ENCODE measurements around the gene LMO1.

The LMO1 gene

DNA sequence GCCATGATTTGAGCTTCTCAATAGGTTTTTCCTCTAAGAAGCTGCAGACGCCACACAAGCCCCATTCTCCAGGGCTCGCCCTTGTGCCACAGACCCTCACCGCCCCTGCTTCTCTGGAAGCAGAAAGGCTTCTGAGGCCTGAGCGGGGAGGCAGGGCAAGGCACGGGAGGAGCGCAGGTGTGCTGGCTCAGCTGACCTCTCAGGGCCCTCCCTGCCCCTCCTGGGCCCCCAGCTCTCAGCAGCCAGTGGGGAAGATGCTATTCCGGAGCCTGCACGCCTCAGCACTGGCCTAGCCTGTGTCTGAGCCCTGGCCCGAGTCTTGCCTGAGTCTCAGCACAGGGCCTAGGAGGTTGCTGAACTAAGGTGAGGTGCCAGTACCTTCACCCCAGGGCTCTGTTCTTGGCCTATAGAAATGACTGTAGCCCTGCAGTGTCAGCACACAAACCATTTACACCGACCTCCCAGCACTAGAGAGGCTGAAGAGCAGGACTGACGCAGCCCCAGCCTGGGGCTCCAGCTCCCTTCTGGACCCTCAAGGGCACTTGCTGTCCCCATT is 47.1 kb upstream of the LMO1 start:
- no peak overlapping the region for H3K4me2 ChIP-seq (ENCODE audit: low read depth, low read length, poor library complexity, severe bottlenecking)
- no peaks in the 10 kb centered on the region for H3K9me2 ChIP-seq (replicated peaks; ENCODE audit: insufficient read depth, low read length)
- H3K36me3 ChIP-seq (ENCODE audit: low read length), result no peaks in the 10 kb centered on the region
- no peak overlapping the region for H3K9ac ChIP-seq (ENCODE audit: low read length)
- no peak overlapping the region for H2AFZ ChIP-seq (ENCODE audit: low read depth, low read length, severe bottlenecking)
- no peaks in the 10 kb centered on the region for H4K20me1 ChIP-seq (ENCODE audit: low read depth, low read length)
- H3K79me2 ChIP-seq (ENCODE audit: insufficient read depth, low read length), result no peaks in the 10 kb centered on the region
- no peak overlapping the region for H3K27ac ChIP-seq (ENCODE audit: low read depth, low read length)
- no peaks in the 10 kb centered on the region for H3K9me3 ChIP-seq (ENCODE audit: insufficient read depth, low read length)
- no peak overlapping the region for H3K4me3 ChIP-seq (ENCODE audit: insufficient read depth, low read length, poor library complexity, severe bottlenecking)
- TF ChIP-seq, protein P1, sequence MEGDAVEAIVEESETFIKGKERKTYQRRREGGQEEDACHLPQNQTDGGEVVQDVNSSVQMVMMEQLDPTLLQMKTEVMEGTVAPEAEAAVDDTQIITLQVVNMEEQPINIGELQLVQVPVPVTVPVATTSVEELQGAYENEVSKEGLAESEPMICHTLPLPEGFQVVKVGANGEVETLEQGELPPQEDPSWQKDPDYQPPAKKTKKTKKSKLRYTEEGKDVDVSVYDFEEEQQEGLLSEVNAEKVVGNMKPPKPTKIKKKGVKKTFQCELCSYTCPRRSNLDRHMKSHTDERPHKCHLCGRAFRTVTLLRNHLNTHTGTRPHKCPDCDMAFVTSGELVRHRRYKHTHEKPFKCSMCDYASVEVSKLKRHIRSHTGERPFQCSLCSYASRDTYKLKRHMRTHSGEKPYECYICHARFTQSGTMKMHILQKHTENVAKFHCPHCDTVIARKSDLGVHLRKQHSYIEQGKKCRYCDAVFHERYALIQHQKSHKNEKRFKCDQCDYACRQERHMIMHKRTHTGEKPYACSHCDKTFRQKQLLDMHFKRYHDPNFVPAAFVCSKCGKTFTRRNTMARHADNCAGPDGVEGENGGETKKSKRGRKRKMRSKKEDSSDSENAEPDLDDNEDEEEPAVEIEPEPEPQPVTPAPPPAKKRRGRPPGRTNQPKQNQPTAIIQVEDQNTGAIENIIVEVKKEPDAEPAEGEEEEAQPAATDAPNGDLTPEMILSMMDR (IDR thresholded peaks at IDR 0.05; ENCODE audit: insufficient read depth, low read length, poor library complexity, severe bottlenecking), result no peak
- no peak for TF ChIP-seq EZH2phosphoT487 (conservative IDR thresholded peaks at IDR 0.05; ENCODE audit: low read length)
- no peaks in the 10 kb centered on the region for H3F3A ChIP-seq (ENCODE audit: insufficient read depth)
- H3K27me3 ChIP-seq (ENCODE audit: low read length), result no peaks in the 10 kb centered on the region

DNA sequence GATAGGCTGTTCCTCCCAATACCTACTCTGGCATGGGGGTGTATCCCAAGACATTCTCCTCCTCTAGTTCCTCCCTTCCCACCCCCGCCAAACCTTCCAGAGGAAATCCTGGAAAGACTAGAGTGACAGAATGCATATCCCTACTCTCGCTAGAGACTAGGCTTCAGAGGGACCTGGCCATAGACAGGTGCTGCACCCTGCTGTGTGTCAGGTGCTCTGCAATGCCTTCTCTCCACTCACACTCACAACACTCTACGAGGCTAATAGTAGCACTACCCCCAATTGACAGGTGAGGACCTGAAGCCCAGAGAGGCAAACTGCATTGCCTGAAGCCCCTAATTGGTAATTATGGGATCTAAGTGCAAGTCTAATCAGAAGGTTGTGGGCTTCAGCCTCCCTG is 46.2 kb upstream of the LMO1 start:
- no peaks in the 10 kb centered on the region for H3K9me3 ChIP-seq (ENCODE audit: insufficient read depth, low read length)
- no peak overlapping the region for H2AFZ ChIP-seq (ENCODE audit: low read depth, low read length, severe bottlenecking)
- no peaks in the 10 kb centered on the region for H3K36me3 ChIP-seq (ENCODE audit: low read length)
- no peak overlapping the region for H3K4me3 ChIP-seq (ENCODE audit: insufficient read depth, low read length, poor library complexity, severe bottlenecking)
- H3K27me3 ChIP-seq (ENCODE audit: low read length), result no peaks in the 10 kb centered on the region
- TF ChIP-seq EZH2phosphoT487 (conservative IDR thresholded peaks at IDR 0.05; ENCODE audit: low read length), result no peak
- H3F3A ChIP-seq (ENCODE audit: insufficient read depth), result no peaks in the 10 kb centered on the region
- H3K4me2 ChIP-seq (ENCODE audit: low read depth, low read length, poor library complexity, severe bottlenecking), result no peak overlapping the region
- no peak overlapping the region for H3K9ac ChIP-seq (ENCODE audit: low read length)
- H4K20me1 ChIP-seq (ENCODE audit: low read depth, low read length), result no peaks in the 10 kb centered on the region
- H3K79me2 ChIP-seq (ENCODE audit: insufficient read depth, low read length), result no peaks in the 10 kb centered on the region
- no peak overlapping the region for H3K27ac ChIP-seq (ENCODE audit: low read depth, low read length)
- H3K9me2 ChIP-seq (replicated peaks; ENCODE audit: insufficient read depth, low read length), result no peaks in the 10 kb centered on the region

DNA sequence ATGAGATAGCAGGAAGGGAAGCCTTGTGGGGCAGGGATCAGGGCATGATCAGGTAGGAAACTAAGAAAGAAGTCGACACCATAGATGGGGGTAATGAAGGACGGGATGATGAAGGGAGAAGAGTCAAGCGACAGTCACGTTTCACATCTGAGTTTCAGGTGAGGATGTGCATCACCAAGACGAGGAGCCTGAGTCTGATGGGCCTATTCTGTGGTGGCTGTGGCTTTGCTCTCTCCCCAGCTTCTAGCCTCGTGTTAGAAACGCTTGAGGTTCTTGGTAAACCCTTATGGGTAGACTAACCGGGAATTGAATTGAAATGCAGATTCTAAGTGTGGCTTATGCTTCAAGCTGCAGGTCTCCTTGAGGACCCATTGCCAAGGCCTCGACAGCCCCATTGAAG is 45.6 kb upstream of the LMO1 start:
- Histone ChIP-seq H3F3A (ENCODE audit: insufficient read depth) (no peaks in the 10 kb centered on the region), H2AFZ (ENCODE audit: low read depth, low read length, severe bottlenecking) (no peak overlapping the region), H3K4me3 (ENCODE audit: insufficient read depth, low read length, poor library complexity, severe bottlenecking) (no peak overlapping the region), H4K20me1 (ENCODE audit: low read depth, low read length) (no peaks in the 10 kb centered on the region), H3K9me2 (replicated peaks; ENCODE audit: insufficient read depth, low read length) (no peaks in the 10 kb centered on the region), H3K79me2 (ENCODE audit: insufficient read depth, low read length) (no peaks in the 10 kb centered on the region), H3K9ac (ENCODE audit: low read length) (no peak overlapping the region), H3K4me2 (ENCODE audit: low read depth, low read length, poor library complexity, severe bottlenecking) (no peak overlapping the region), H3K27ac (ENCODE audit: low read depth, low read length) (no peak overlapping the region), H3K36me3 (ENCODE audit: low read length) (no peaks in the 10 kb centered on the region), H3K9me3 (ENCODE audit: insufficient read depth, low read length) (no peaks in the 10 kb centered on the region), H3K27me3 (ENCODE audit: low read length) (no peaks in the 10 kb centered on the region)
- TF ChIP-seq, protein P1 (IDR thresholded peaks at IDR 0.05; ENCODE audit: insufficient read depth, low read length, poor library complexity, severe bottlenecking), result no peak
- TF ChIP-seq EZH2phosphoT487 (conservative IDR thresholded peaks at IDR 0.05; ENCODE audit: low read length), result no peak

DNA sequence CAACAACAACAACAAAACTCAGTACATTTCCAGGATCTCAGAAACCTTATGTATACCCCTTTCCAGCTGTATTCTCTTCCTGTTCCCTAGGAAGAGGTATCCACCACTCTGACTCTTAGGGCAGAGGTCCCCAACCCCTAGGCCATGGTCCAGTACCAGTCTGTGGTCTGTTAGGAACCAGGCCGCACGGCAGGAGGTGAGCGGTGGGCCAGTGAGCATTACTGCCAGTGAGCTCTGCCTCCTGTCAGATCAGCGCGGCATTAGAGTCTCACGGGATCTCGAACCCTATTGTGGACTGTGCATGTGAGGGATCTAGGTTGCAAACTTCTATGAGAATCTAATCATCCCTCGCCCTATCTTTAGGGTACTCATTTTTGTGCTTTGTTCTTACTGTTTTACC is 43.9 kb upstream of the LMO1 start:
- no peak for TF ChIP-seq EZH2phosphoT487 (conservative IDR thresholded peaks at IDR 0.05; ENCODE audit: low read length)
- TF ChIP-seq, protein P1 (IDR thresholded peaks at IDR 0.05; ENCODE audit: insufficient read depth, low read length, poor library complexity, severe bottlenecking), result no peak
- Histone ChIP-seq H3F3A (ENCODE audit: insufficient read depth) (no peaks in the 10 kb centered on the region), H3K4me3 (ENCODE audit: insufficient read depth, low read length, poor library complexity, severe bottlenecking) (no peak overlapping the region), H3K9ac (ENCODE audit: low read length) (no peak overlapping the region), H3K79me2 (ENCODE audit: insufficient read depth, low read length) (no peaks in the 10 kb centered on the region), H3K36me3 (ENCODE audit: low read length) (no peaks in the 10 kb centered on the region), H3K27me3 (ENCODE audit: low read length) (no peaks in the 10 kb centered on the region), H3K27ac (ENCODE audit: low read depth, low read length) (no peak overlapping the region), H3K9me3 (ENCODE audit: insufficient read depth, low read length) (no peaks in the 10 kb centered on the region), H4K20me1 (ENCODE audit: low read depth, low read length) (no peaks in the 10 kb centered on the region), H3K9me2 (replicated peaks; ENCODE audit: insufficient read depth, low read length) (no peaks in the 10 kb centered on the region), H3K4me2 (ENCODE audit: low read depth, low read length, poor library complexity, severe bottlenecking) (no peak overlapping the region), H2AFZ (ENCODE audit: low read depth, low read length, severe bottlenecking) (no peak overlapping the region)
